ENCODE data around the gene C12orf54. TPM values are rescaled to one million over a fixed set of nuclear protein-coding genes. Genes with fewer than 3 reads are reported as not detected.
A peak's percentile ranks its signal among the peaks of the same experiment; 100 is the strongest.
"Not testable (repeated sequence)": the region's sequence is repeated elsewhere in the genome, so short reads cannot be mapped to it uniquely, and the experiment has no call there.

Gene C12orf54
- total RNA-seq, 2 experiments from 2014 or later: not detected

- POLR2A ChIA-PET: no interaction called here
- Mint-ChIP-seq H3K4me1 (ENCODE audit: low read depth) (no peaks in the 10 kb centered on the region), H3K9me3 (ENCODE audit: insufficient read depth) (peaks cover 4% of the 10 kb centered on the region), H3K27ac (no peak overlapping the region), H3K36me3 (ENCODE audit: low read depth) (no peaks in the 10 kb centered on the region), H3K4me3 (no peak overlapping the region), H3K27me3 (ENCODE audit: low read depth) (no peaks in the 10 kb centered on the region)
- DNase-seq: no peak
- CTCF ChIA-PET: no interaction called here
- ATAC-seq: no peak
Measured at GRCh38 chr12:48512855-48513254, 30.6 kb downstream of the C12orf54 start.

- Mint-ChIP-seq H3K36me3 (ENCODE audit: low read depth) (no peaks in the 10 kb centered on the region), H3K4me1 (ENCODE audit: low read depth) (no peaks in the 10 kb centered on the region), H3K27me3 (ENCODE audit: low read depth) (no peaks in the 10 kb centered on the region), H3K9me3 (ENCODE audit: insufficient read depth) (peaks cover 4% of the 10 kb centered on the region), H3K4me3 (no peak overlapping the region), H3K27ac (no peak overlapping the region)
- POLR2A ChIA-PET: no interaction called here
- CTCF ChIA-PET: no interaction called here
- DNase-seq (no peak), ATAC-seq (no peak)
Measured at GRCh38 chr12:48514728-48515127, 32.4 kb downstream of the C12orf54 start.

DNA sequence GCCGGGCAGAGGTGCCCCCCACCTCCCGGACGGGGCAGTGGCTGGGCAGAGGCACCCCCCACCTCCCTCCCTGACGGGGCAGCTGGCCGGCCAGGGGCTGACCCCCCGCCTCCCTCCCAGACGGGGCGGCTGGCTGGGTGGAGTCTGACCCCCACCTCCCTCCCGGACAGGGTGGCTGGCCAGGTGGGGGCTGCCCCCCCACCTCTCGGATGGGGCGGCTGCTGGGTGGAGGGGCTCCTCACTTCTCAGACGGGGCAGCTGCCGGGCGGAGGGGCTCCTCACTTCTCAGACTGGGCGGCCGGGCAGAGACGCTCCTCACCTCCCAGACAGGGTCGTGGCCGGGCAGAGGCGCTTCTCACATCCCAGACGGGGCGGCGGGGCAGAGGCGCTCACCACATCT, 38.1 kb downstream of the C12orf54 start:
- H3K4me1 Mint-ChIP-seq (ENCODE audit: low read depth); H3K27ac Mint-ChIP-seq; H3K36me3 Mint-ChIP-seq (ENCODE audit: low read depth); DNase-seq; CTCF ChIA-PET; H3K9me3 Mint-ChIP-seq (ENCODE audit: insufficient read depth); ATAC-seq; H3K4me3 Mint-ChIP-seq; H3K27me3 Mint-ChIP-seq (ENCODE audit: low read depth); POLR2A ChIA-PET: not testable (repeated sequence)

DNA sequence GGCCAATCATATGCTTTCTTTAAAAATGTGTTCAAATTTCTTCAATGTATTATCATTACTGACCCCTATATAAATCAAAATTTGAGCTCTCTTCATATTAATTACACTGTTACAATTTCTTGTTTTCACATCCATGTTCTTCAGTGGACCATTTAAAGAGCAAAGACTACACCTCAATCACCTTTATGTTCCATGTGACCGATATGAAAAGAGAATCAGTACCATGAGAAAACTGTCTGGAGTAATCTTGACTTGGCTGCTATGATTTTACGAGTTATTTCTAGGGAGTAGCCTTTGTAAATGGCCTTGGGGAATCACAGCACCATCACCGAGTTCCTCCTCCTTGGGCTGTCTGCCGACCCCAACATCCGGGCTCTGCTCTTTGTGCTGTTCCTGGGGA, 43.0 kb downstream of the C12orf54 start, which contains the start of gene OR8S1:
TSS of gene OR8S1 (plus strand) at position 301 of the 400 bp plus-strand sequence. CDS start at position 301, 0 bp downstream.
- no peaks in the 10 kb centered on the region for H3K36me3 Mint-ChIP-seq (ENCODE audit: low read depth)
- H3K9me3 Mint-ChIP-seq (ENCODE audit: insufficient read depth): no peaks in the 10 kb centered on the region
- CTCF ChIA-PET: no interaction called here
- ATAC-seq: no peak
- H3K4me3 Mint-ChIP-seq: no peak within 1 kb of the TSS
- no peak for DNase-seq
- POLR2A ChIA-PET: no interaction called here
- no peaks in the 10 kb centered on the region for H3K4me1 Mint-ChIP-seq (ENCODE audit: low read depth)
- no peaks in the 10 kb centered on the region for H3K27me3 Mint-ChIP-seq (ENCODE audit: low read depth)
- no peak within 1 kb of the TSS for H3K27ac Mint-ChIP-seq

GRCh38 chr12:48527891-48528670, 45.8 kb downstream of the C12orf54 start:
- ATAC-seq: no peak
- no peaks in the 10 kb centered on the region for H3K27me3 Mint-ChIP-seq (ENCODE audit: low read depth)
- H3K27ac Mint-ChIP-seq: no peak overlapping the region
- no peak for DNase-seq
- H3K4me1 Mint-ChIP-seq (ENCODE audit: low read depth): peaks cover 10% of the 10 kb centered on the region
- no peaks in the 10 kb centered on the region for H3K36me3 Mint-ChIP-seq (ENCODE audit: low read depth)
- H3K4me3 Mint-ChIP-seq: no peak overlapping the region
- no peaks in the 10 kb centered on the region for H3K9me3 Mint-ChIP-seq (ENCODE audit: insufficient read depth)
- POLR2A ChIA-PET: no interaction called here
- CTCF ChIA-PET: interaction anchor here (2.8 kb wide), 1 partner anchor 14 kb away, joined by 17 read pairs; no protein-coding TSS in a partner anchor

DNA sequence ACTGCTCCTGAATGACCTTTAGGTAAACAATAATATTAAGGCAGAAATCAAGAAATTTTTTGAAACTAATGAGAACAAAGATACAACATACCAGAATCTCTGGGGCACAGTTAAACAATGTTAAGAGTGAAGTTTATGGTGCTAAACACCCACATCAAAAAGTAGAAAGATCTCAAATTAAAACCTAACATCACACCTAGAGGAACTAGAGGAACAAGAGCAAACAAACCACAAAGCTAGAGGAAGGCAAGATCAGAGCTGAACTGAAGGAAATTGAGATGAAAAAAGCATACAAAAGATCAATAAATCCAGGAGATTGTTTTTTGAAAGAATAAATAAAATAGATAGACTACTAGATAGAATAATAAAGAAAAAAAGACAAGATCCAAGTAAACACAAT, 50.3 kb downstream of the C12orf54 start:
- no peak for DNase-seq
- Mint-ChIP-seq H3K27me3 (ENCODE audit: low read depth) (no peaks in the 10 kb centered on the region), H3K27ac (no peak overlapping the region), H3K9me3 (ENCODE audit: insufficient read depth) (no peaks in the 10 kb centered on the region), H3K36me3 (ENCODE audit: low read depth) (no peaks in the 10 kb centered on the region), H3K4me3 (no peak overlapping the region), H3K4me1 (ENCODE audit: low read depth) (peaks cover 12% of the 10 kb centered on the region)
- ChIA-PET POLR2A (no interaction called here), CTCF (interaction anchor here (1.1 to 1.3 kb wide), 2 partner anchors 9 kb away, joined by 3 read pairs; no protein-coding TSS in a partner anchor)
- ATAC-seq: no peak

- ChIA-PET CTCF (no interaction called here), POLR2A (no interaction called here)
- Mint-ChIP-seq H3K36me3 (ENCODE audit: low read depth) (no peaks in the 10 kb centered on the region), H3K4me1 (ENCODE audit: low read depth) (peaks cover 14% of the 10 kb centered on the region), H3K4me3 (no peak overlapping the region), H3K9me3 (ENCODE audit: insufficient read depth) (no peaks in the 10 kb centered on the region), H3K27ac (no peak overlapping the region), H3K27me3 (ENCODE audit: low read depth) (no peaks in the 10 kb centered on the region)
- DNase-seq (no peak), ATAC-seq (no peak)
Measured at GRCh38 chr12:48536602-48537001, 54.3 kb downstream of the C12orf54 start.

GRCh38 chr12:48542300-48542928, 60.1 kb downstream of the C12orf54 start:
- Mint-ChIP-seq H3K36me3 (ENCODE audit: low read depth) (no peaks in the 10 kb centered on the region), H3K27ac (no peak overlapping the region), H3K9me3 (ENCODE audit: insufficient read depth) (no peaks in the 10 kb centered on the region), H3K4me1 (ENCODE audit: low read depth) (peaks cover 2% of the 10 kb centered on the region), H3K27me3 (ENCODE audit: low read depth) (peaks cover 2% of the 10 kb centered on the region), H3K4me3 (no peak overlapping the region)
- peak; percentile 63 for DNase-seq
- ChIA-PET CTCF (interaction anchor here (0.6 to 9.3 kb wide), 14 partner anchors 9 to 349 kb away, joined by 3 to 150 read pairs (median 4); partner anchors contain the start of gene KANSL2), POLR2A (no interaction called here)
- peak; percentile 67 for ATAC-seq

DNA sequence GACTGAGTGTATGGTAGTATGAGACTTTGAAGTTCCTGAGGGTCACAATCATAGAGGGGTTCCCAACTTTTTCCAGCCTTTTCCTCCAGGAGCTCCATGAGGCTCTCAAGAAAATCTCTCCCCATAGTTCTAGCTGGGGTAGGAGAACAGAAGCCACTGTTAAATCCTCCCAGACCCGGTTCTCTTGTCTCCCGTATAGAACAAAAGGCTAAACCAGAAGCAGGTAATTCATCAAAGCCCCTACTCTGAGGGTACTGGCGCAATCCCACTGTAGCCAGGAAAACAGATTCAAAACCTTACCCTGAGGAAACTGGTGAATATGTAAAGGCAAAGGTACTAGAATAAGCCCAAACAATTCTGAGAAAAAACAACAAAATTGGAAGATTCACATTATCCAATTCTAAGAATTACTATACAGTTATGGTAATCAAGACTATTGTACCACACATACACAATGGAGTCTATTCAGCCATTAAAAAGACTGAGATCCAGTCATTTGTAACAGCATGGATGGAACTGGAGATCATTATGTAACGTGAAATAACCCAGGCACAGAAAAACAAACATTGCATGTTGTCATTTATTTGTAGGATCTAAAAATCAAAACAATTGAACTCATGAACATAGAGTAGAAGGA, 63.7 kb downstream of the C12orf54 start:
- ATAC-seq: no peak
- Mint-ChIP-seq H3K9me3 (ENCODE audit: insufficient read depth) (no peaks in the 10 kb centered on the region), H3K4me3 (no peak overlapping the region), H3K27me3 (ENCODE audit: low read depth) (peaks cover 12% of the 10 kb centered on the region), H3K4me1 (ENCODE audit: low read depth) (no peaks in the 10 kb centered on the region), H3K36me3 (ENCODE audit: low read depth) (no peaks in the 10 kb centered on the region), H3K27ac (no peak overlapping the region)
- POLR2A ChIA-PET: no interaction called here
- CTCF ChIA-PET: interaction anchor here (9.3 kb wide), 1 partner anchor 73 kb away, joined by 150 read pairs; no protein-coding TSS in a partner anchor
- DNase-seq: no peak

Other genes starting within 250 kb of the C12orf54 start
- gene ZNF641, start 131.6 kb upstream of the C12orf54 start, total RNA-seq: 10 to 100 TPM; 10.6 to 14.1 TPM
- not detected for gene ANP32D, start 9.9 kb upstream of the C12orf54 start, total RNA-seq
- not detected for gene OR8S1, start 43.1 kb downstream of the C12orf54 start, total RNA-seq
- not detected for gene LALBA, start 87.5 kb downstream of the C12orf54 start, total RNA-seq
- 10 to 100 TPM; 51.3 to 54.3 TPM for gene KANSL2, start 199.7 kb downstream of the C12orf54 start, total RNA-seq
- gene CCNT1, start 234.2 kb downstream of the C12orf54 start, total RNA-seq: 10 to 100 TPM; 45.1 to 50.6 TPM